OCI-LY1 (cell line): Measurements from ENCODE around the gene SPATA20.

Source experiments
- H2AFZ ChIP-seq: fragments of 200-600 bp; sonication (generic), shearing (Covaris generic); 2 replicates; pipeline ENCODE4 v1.6.0; 2014; ENCODE audit warnings: antibody characterized with exemption, mild to moderate bottlenecking, low read length
- H3F3A ChIP-seq: fragments of 200-600 bp; sonication (generic), shearing (Covaris generic); 2 replicates; pipeline ENCODE4 v1.6.0; 2014; ENCODE audit warnings: mild to moderate bottlenecking, antibody characterized with exemption, low read length, moderate library complexity; ENCODE audit not compliant: insufficient read depth
- H3K27ac ChIP-seq: fragments of 200-600 bp; sonication (generic); 2 replicates; pipeline ENCODE4 v1.5.1; 2014; ENCODE audit warnings: low read length, mixed run types, mild to moderate bottlenecking, low read depth; ENCODE audit not compliant: poor library complexity, severe bottlenecking
- H3K27me3 ChIP-seq: fragments of 200-600 bp; sonication (generic); 2 replicates; pipeline ENCODE4 v1.6.0; 2014; ENCODE audit warnings: antibody characterized with exemption, mild to moderate bottlenecking, low read length, moderate library complexity; ENCODE audit not compliant: insufficient read depth
- H3K36me3 ChIP-seq: fragments of 200-600 bp; sonication (generic); 2 replicates; pipeline ENCODE4 v1.6.1; 2014; ENCODE audit warnings: mild to moderate bottlenecking, antibody characterized with exemption, low read length, moderate library complexity, mixed read lengths; ENCODE audit not compliant: insufficient read depth
- H3K4me1 ChIP-seq: fragments of 200-600 bp; sonication (generic); 2 replicates; pipeline ENCODE4 v1.5.1; 2014; ENCODE audit warnings: mild to moderate bottlenecking, low read length, moderate library complexity; ENCODE audit not compliant: insufficient read depth, severe bottlenecking
- H3K4me2 ChIP-seq: fragments of 200-600 bp; sonication (generic), shearing (Covaris generic); 2 replicates; pipeline ENCODE4 v1.6.1; 2014; ENCODE audit warnings: low read length
- H3K4me3 ChIP-seq: fragments of 200-600 bp; sonication (generic); 2 replicates; pipeline ENCODE4 v1.5.1; 2014; ENCODE audit warnings: low read length, low read depth, mild to moderate bottlenecking, mixed read lengths; ENCODE audit not compliant: poor library complexity, severe bottlenecking
- H3K79me2 ChIP-seq: fragments of 200-600 bp; shearing (Covaris generic); 2 replicates; pipeline ENCODE4 v1.6.1; 2016; ENCODE audit warnings: mixed run types, low read length, mixed read lengths; ENCODE audit not compliant: insufficient read depth
- H3K9ac ChIP-seq: fragments of 200-600 bp; sonication (generic), shearing (Covaris generic); 2 replicates; pipeline ENCODE4 v1.6.1; 2014; ENCODE audit warnings: mild to moderate bottlenecking, low read length, mixed read lengths
- H3K9me2 ChIP-seq: fragments of 200-600 bp; sonication (generic), shearing (Covaris generic); 2 replicates; pipeline ENCODE4 v1.6.1; 2014; ENCODE audit warnings: low read depth, mild to moderate bottlenecking, low read length, mixed read lengths
- H3K9me3 ChIP-seq: fragments of 200-600 bp; shearing (Covaris generic); 2 replicates; pipeline ENCODE4 v1.6.1; 2014; ENCODE audit warnings: low read length, mixed read lengths
- H4K20me1 ChIP-seq: fragments of 200-600 bp; sonication (generic), shearing (Covaris generic); 2 replicates; pipeline ENCODE4 v1.6.0; 2016; ENCODE audit warnings: mild to moderate bottlenecking, low read length; ENCODE audit not compliant: insufficient read depth
- CTCF ChIP-seq: fragments of 200-600 bp; sonication (generic), shearing (Covaris generic); IDR thresholded peaks from 2 replicates; pipeline ENCODE4 v1.5.1; 2017; ENCODE audit warnings: mild to moderate bottlenecking, antibody characterized with exemption, low read length, moderate library complexity, mixed read lengths
- EZH2 ChIP-seq: fragments of 200-600 bp; sonication (generic), shearing (Covaris generic); IDR thresholded peaks from 2 replicates; pipeline ENCODE4 v1.8.0; 2017; ENCODE audit warnings: borderline replicate concordance, mixed run types, mild to moderate bottlenecking, antibody characterized with exemption, low read length, moderate library complexity, mixed read lengths

Gene SPATA20

GRCh38 chr17:50580646-50581045 is 33.7 kb downstream of the SPATA20 start:
- no peak overlapping the region for H3K4me2 ChIP-seq
- H3K9me3 ChIP-seq = no peaks in the 10 kb centered on the region
- H3K27me3 ChIP-seq = peaks cover 5% of the 10 kb centered on the region; the same call in 1 of the 2 replicates
- no peaks in the 10 kb centered on the region for H3K36me3 ChIP-seq
- H3F3A ChIP-seq = no peaks in the 10 kb centered on the region
- no peaks in the 10 kb centered on the region for H4K20me1 ChIP-seq
- H3K9me2 ChIP-seq = no peaks in the 10 kb centered on the region
- no peak for TF ChIP-seq CTCF
- TF ChIP-seq EZH2 = no peak
- H3K4me1 ChIP-seq = no peaks in the 10 kb centered on the region
- H3K4me3 ChIP-seq = no peak overlapping the region
- H3K27ac ChIP-seq = no peak overlapping the region
- no peaks in the 10 kb centered on the region for H3K79me2 ChIP-seq
- no peak overlapping the region for H3K9ac ChIP-seq
- no peak overlapping the region for H2AFZ ChIP-seq

GRCh38 chr17:50581316-50581715 is 34.3 kb downstream of the SPATA20 start:
- Histone ChIP-seq H3K9me2 (no peaks in the 10 kb centered on the region), H3K27ac (no peak overlapping the region), H3K9me3 (no peaks in the 10 kb centered on the region), H3K4me1 (no peaks in the 10 kb centered on the region), H2AFZ (no peak overlapping the region), H3K4me3 (no peak overlapping the region), H3K9ac (no peak overlapping the region), H3F3A (no peaks in the 10 kb centered on the region), H3K79me2 (no peaks in the 10 kb centered on the region), H3K27me3 (peaks cover 5% of the 10 kb centered on the region; the same call in 1 of the 2 replicates), H4K20me1 (no peaks in the 10 kb centered on the region), H3K36me3 (no peaks in the 10 kb centered on the region), H3K4me2 (no peak overlapping the region)
- TF ChIP-seq EZH2 = no peak
- TF ChIP-seq CTCF = no peak

GRCh38 chr17:50582741-50583140 is 35.8 kb downstream of the SPATA20 start:
- Histone ChIP-seq H4K20me1 (no peaks in the 10 kb centered on the region), H3K4me2 (no peak overlapping the region), H3K27ac (no peak overlapping the region), H3K4me1 (no peaks in the 10 kb centered on the region), H3K4me3 (no peak overlapping the region), H3K9me2 (no peaks in the 10 kb centered on the region), H3F3A (no peaks in the 10 kb centered on the region), H3K27me3 (peaks cover 5% of the 10 kb centered on the region), H3K9ac (no peak overlapping the region), H2AFZ (no peak overlapping the region), H3K79me2 (no peaks in the 10 kb centered on the region), H3K9me3 (no peaks in the 10 kb centered on the region), H3K36me3 (no peaks in the 10 kb centered on the region)
- TF ChIP-seq CTCF (no peak), EZH2 (no peak)
